HuH-7 (cell line): ENCODE data around the gene HCN4.

Source experiments
- DNase-seq: peaks from one replicate; pipeline ENCODE4 v3.0.0; 2011; ENCODE audit warnings: low spot score

The HCN4 gene

DNA sequence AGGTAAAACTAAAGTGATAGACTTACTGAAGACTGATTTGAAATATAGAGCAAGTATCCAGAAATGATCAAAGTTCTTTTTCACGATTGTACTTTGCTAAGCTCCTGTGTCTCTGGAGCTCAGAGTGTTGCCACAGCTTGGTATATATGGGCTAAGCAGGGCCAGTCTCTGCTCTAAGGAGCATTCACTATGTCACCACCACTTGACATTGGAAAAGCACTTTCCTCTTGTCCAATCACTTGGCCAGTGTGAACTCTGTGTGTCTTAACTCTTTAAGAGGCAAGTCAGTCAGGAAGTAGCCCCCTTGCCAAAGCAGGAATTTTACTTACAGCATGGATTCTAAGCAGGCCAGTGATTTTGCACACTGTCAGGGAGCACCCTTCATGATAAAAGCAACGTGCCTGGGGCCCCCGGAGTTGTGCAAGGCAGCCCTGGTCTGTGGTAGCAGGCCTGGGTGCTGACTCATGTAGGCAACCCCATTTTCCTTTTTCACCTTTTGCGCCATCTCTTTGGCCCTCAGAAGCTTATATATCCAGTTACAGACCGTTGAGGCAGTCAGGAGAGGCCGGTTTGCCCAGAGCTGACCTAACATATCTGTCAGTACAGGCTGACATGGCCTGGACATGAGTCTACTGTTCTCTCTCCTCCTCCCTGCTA is 73.0 kb downstream of the HCN4 start:
- DNase-seq: no peak

DNA sequence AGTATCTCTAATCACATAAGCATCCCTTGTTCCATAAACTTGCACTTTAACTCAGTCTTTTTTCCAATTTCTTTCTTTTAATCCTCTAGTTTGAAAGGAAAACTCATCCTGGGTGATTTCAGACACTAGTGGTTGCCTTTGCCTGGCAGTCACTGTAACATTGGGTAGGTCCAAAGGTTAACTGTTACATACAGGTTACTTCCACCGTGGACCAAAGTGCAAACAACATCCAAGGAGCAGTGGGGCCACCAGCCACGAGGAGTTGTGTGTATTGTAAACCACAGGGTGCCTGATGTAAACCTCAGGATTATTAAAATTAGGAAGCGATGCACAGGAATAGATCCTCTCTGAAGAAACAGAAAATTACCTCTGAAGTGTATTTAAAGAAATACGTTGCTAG is 75.0 kb downstream of the HCN4 start:
- DNase-seq: peak; percentile 51

DNA sequence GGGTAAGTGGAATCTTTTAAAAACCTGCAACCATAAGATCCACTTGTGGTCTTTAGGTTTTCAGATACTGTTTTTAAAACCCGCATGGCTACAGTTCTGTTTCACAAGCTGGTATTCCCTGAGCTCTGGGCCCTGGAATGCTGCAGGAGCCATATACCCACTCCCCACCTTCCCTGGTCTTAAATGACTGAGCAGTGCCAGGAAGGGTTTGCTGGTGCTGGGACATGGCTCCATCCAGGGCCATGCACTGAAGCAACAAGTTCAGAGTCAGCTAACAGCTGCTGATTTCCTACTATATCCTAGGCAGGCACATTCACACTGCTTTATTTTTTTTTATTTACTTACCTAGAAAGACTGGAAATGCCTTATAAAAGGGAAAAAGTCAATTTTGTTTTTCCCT is 77.3 kb downstream of the HCN4 start:
- DNase-seq: no peak

DNA sequence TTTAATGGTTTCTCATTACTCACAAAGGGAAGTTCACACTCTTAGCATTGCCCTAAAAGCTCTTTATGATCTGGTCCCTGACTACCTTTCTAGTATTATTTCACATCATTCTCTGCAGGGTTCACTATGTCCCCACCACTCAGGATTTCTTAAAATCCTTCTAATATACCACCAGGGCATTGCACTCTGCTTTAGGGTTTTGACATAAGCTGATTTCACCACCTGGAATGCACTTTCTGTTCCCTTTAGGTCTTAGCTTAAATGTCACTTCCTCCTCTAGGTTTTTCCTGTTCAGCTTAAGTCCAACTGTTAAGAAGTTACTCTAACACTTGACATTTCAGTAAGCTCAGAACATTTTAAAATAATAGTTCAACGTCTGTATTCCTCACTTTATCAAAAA is 81.7 kb downstream of the HCN4 start:
- DNase-seq: no peak

DNA sequence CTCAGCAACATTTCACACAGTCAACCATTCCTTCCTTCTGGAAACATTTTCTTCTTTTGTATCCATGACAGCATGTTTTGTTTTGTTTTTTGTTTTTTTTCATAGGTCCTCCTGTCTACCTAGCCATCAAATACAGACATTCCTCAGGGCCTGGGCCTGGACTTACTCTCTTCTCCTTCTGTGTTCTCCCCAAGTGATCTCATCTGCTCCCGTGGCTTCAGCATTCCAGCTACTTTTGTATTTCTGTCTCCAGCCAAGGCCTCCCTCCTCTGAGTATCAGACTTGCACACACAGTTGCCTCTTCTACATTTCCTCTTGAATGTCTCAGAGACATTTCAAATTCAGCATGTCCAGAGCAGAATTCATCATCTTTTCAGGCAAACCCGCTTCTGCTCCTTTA is 82.4 kb downstream of the HCN4 start:
- DNase-seq: no peak

DNA sequence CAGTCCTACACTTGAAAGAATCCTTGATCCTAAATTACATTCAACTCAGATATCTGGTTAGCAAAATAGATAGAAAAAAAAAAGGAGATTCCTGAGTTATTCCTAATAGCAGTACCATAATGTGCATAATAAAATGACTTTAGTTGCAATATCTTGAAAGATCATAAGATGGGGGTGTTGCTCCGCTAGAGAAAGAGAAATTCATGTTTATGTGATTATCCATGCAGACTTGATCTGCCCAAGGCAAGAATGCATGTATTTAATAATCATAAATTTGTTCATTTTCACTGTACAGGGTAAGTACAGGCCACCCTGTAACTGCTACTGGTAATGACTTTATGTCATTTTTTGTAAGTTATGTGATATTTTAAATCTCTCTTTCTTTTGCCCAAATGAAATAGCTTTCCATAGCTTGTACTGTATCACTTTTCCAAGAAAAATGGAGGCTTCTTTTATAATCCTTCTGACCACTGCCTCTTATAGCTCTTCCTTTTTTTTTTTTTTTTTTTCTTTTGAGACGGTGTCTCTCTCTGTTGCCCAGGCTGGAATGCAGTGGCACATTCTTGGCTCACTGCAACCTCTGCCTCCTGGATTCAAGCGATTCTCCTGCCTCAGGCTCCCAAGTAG is 84.6 kb downstream of the HCN4 start:
- no peak for DNase-seq

DNA sequence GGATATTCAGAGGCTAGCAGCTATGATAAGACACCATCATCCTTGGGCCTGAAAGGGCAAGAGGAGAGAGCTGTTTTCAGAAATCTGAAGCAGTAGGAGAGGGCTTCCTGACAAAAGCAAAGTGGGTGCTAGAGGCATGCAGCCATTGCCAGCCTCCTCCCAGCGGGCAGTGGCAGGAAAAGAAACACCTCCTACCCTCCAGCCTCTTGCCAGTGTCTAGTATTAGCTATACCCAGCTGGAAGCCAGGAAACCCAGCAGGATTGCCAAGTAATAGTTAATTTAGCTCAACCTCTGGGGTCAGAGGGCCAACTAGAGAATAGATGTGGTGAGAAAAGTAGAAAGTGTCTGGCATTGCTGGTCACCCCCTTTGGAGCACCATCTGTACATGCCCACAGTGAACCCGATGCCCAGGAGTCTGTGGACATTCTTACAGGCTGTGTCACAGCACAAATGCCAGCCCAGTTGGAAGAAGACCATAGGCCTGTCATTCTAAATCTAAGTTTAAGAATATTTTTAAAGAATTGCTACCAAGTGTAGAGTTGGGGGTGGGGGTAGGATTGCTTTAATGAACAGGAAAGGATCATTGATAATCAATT is 85.3 kb downstream of the HCN4 start:
- DNase-seq: no peak

DNA sequence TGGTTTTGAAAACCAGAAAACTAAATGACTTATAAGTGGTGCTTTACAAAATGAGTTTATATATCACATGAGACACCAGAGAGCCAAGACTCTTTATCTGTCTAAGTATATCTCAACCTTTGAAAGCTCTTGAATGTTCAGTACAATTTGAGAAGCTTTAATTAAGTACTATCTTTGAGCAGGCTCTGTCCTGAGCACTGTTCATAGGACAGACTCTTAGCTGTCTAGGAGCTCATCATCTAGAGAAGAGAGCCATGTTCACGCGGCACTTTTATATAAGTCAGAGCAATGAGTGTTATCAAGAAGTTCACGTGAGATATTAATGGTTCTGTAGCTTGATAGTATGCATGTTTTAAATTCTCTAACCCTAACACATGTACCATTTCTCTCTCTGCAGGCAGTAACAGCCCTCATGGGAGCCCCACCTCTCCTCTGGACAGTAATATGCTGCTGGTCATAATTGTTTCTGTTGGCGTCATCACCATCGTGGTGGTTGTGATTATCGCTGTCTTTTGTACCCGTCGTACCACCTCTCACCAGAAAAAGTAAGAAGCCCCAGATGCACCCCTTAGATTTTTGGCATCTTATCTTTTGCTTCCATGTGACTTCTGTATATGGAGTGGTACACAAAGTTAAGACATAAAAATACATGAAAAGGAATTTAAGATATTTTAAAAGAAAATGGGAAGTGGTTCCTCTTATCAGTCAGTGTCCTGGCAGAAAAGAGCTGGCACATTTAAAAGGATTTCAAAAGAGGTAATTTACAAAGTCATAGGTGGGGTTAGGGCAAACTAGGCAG is 86.0 kb downstream of the HCN4 start:
- no peak for DNase-seq

DNA sequence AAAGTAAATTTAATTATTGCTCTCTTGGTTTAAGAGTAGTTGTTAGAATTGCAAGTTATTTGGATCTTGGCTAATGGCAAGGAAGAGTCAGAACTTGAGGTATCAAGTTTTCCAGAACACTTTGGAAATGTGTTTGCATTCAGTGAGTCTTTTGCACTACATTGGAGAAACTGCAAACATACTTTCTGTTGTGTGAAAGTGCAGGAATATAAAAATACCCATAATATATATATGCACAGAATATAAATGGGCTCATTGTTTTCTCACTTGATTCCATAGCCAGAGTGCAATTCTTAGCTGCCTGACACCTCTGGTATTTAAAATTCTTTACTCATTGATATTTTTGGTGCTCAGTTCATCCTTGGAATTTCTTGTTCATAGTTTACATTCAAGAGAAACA is 92.9 kb downstream of the HCN4 start:
- DNase-seq: no peak

DNA sequence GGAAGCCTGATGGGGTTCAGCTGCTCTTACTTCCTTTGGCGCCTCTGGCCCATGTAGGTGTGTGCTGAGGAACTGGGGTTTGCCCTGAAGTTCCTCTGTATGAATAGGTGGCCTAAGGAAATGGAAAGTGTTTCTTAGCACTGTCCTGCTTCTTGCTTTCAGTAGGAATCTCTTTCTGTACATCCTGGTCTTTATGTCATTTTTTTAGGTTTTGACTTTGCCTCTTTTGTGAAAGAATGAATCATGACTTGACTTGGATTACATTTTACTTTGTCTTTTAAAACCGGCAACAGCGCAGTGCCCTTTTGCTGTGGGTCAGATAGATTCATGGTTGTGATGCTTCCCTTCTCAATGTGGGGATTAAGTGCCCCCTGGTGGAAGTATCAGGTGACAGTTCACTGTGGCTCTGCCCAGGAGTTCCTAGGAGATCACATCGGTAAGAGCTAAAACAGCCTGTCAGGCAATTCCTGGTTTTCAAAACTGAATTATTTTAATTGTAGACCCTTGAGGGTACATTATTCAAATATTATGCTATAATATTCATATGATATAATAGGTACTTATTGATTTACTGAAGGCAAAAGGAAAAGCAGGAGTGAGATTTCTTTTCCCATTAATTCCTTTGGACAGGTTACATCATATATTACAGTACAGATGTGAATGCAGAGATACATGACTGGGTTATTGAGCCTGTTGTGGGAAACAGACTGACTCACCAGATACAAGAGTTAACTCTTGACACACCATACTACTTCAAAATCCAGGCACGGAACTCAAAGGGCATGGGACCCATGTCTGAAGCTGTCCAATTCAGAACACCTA is 95.4 kb downstream of the HCN4 start:
- DNase-seq: peak; percentile 67

DNA sequence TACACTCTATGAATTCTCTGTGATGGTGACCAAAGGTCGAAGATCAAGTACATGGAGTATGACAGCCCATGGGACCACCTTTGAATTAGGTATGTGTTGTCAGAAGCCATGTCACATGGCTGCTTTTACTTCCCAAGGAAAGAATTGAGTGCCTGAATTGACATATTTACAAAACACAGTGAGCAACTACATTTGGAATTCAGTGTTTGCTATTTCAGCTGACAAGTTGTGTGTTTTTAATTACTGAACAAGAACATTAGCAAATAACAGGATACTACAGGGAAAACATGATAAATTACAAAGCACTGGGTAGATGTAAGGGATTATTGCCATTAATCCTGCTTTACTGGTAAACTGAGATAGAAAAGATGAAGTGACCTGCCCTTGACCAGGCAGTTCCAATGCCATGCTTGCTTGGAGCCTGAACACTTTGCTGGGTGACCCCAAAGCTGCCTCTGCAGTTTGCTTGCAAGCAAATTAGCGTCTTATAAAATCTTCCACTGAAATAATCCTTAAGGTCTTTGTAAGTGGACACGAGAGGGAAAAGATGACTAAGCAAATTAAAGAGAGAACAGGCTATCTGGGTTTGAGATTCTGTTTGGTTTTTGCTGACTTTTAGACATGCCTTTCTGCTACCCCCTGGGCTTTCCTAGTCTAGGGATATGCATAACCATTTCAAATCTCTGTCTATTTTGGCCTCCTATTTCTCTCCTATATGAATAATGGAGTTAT is 98.2 kb downstream of the HCN4 start:
- no peak for DNase-seq
